Cortex of kidney (tissue), 1 donor: ENCODE data around the gene PCBD2.
"Not testable (repeated sequence)": the region's sequence is repeated elsewhere in the genome, so short reads cannot be mapped to it uniquely, and the experiment has no call there.

Experiments used
- DNase-seq: peaks from one replicate; lab custom pipeline; 2025; lab: John Stamatoyannopoulos, UW

The PCBD2 gene

DNA sequence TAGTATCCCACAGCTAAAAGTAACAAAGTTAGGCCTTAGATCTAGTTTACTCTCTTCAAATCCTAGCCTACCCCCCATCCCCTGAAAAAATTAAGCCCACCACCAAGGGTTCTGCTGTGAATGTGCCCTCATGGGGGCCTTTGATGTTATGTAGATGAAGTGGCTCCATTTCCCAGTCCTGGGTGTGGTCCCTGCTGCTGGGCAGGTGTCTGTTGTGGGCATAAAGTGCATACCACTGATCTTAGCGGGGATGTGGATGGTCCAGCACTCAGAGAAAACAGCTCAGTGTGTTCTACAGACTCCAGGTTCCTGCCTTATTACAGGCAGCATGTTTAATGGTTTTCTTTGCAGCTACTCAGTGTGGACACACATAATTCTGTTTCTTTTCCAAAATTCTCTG lies 1.9 kb downstream of the PCBD2 start:
- no peak for DNase-seq

DNA sequence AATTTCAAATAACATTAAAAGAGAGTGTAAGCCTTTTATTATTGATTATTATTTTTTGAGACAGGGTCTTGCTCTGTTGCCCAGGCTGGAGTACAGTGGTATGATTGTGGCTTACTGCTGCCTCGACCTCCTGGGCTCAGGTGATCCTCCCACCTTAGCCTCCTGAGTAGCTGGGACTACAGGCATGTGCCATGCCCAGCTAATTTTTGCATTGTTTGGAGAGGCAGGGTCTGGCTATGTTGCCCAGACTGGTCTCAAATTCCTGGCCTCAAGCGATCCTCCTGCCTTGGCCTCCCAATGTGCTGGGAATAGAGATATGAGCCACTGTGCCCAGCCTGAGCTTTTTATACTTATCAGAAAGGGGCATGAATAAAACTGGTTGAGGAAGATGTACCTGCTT lies 5.8 kb downstream of the PCBD2 start:
- DNase-seq = not testable (repeated sequence)

DNA sequence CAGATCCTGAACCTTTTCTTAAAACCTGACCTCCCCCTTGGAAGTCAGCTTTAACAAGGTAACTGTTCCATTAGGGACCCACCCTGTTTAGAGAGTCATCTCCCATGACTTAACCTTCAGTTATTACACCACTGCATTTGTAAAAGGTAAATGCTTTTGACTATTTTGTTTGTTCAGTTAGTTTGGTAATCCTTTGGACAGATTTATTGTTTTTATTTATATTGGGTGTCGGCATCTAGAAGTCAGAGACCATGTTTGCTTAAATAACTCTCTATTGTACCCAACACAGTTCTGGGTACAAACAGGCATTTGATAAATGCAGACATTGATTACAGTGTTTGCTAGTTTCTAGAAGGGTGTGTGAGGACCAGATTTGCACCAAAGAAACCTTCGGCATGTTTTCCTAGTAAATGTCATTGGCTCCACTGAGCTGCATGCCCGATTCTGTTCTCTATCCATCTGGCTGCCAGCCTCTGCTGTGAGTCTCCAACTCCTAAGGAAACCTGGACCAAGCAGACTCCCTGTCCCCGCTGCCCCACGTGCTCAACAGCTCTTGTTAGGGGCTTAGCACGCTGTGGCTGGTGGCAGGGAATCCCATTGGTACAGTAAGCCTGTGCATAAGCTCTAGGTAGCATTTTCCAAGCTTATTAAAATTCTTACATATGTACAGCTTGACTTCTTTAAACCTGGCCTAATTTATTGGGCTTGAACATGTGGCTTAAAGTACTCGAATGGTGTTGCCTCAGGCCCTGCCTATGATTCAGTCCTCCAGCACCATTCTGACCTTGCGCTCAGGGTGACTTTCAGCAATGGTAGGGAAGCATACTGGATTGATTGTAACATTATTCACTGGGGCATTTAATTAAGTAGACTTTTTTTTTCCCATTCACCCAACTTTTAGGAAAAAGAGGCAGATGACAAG lies 6.6 kb downstream of the PCBD2 start:
- no peak for DNase-seq

DNA sequence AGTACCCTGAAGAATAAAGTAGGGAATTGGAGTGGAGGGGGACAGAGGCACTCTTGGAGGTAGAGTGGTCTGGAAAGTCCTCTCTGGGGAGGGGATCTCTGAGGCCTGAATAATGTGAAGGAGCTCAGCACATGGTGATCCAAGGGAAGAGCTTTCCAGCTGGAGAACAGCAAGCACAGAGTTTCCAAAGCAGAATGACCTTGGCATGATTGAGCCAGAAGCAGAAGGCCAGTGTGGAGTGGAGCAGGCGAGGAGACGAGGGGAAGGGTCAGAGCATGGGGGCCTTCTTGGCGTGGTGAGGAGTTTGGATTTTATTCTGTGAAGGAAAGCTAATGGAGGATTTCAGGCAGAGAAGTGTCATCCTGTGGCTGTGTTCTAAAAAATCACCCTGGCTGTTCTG lies 8.3 kb downstream of the PCBD2 start:
- DNase-seq = no peak

DNA sequence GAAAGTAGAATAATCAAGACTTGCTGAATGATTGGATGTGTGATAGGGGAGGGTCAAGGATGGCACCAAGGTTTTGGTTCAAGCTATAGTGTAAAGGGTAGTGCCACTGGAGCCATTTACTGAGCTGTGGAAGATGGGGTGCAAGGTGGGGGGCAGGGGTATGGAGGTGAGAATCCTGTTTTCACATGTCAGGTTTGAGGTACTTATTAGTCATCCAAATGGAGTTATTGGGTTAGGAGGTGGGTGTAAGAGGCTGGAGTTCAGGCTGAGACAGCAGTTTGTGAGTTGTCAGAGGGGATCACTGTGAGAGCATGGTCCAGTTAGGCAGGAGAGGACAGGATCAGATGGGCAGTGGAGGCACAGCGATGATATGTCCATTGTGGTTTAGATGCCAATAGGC lies 8.9 kb downstream of the PCBD2 start:
- DNase-seq = no peak

DNA sequence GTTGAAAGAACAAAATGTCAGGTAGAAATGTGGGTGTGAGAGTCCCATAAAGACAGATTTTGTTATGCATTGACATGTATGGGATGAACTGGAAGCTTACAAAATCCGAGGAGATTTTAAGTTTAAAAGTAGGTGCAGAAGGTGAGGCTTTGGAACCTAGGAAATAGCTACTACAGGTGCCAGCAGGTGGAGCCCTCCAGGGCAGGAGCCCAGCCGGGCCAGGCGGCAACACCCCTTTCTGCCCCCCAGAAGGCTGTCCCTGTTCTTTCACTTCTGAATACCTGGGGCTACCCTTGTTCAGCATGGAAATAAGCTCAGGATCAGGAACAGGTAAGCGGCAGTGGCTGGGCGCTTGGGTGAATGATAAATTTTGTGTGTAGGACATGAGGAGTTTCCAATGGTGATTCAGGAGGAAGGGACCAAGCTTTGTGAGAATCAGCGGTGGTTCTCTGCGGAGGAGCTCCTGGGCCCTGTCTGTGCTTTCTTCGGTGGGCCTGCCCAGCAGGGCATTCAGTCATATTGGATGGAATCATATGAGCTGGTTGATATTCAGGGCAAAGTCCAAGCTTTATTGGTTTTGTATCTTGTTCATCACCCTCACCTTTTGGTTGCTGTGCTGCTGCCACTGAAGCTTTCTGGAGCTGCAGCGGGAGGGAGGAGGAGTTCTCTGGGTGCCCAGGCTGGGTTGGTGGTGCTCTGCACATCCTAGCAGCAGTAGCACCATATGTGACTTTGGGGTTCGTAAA lies 12.3 kb downstream of the PCBD2 start:
- DNase-seq = no peak

DNA sequence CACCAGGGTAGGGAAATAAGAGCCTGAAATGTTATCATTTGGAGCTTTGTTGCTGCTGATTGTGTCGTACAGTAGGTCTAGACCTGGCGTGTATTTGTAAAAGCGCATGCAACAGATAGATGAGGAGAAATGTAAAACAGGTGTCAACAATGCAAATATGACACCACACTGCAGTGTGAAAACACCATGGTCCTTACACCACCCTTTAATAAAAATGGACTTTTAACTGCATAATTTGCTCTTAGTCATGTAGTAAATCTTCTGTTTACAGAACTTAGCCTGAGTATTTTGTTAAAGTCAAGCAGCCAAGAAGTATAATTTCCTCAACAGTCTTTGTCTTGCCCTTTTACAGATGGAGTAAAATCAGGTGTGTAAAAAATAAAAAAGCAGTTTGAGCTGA lies 13.9 kb downstream of the PCBD2 start:
- no peak for DNase-seq

DNA sequence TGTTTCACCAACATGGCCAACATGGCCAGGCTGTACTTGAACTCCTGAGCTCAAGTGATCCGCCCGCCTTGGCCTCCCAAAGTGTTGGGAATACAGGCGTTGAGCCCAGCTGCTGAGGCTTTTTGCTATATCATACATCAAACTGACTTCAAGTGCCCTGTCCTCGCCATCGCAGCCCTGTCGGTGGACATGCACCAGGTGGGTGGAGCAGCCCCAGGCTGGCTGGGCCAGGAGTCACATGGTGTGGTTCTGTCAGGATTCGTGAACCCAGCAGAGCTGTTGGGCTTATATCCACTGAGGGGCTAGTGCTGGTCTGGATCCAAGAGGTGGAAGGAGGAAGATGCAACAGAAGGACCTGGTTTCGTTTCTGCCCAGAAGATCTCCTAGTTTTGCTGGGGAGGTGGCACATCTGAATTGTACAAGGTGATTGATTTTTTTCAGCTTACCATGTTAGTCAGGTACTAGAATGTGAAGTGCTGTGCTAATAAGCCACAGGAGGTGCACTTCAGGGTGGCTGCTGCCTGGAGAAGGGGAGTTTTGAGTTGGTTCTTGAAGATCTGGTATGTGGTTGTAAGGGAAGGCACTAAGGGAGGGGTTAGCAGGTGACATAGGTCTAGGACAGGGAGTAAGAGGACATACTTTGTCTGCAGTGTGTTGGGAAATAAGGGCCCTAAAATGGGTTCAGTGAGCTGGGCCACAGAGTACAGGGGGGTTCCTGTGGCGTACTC lies 16.1 kb downstream of the PCBD2 start:
- DNase-seq = no peak

DNA sequence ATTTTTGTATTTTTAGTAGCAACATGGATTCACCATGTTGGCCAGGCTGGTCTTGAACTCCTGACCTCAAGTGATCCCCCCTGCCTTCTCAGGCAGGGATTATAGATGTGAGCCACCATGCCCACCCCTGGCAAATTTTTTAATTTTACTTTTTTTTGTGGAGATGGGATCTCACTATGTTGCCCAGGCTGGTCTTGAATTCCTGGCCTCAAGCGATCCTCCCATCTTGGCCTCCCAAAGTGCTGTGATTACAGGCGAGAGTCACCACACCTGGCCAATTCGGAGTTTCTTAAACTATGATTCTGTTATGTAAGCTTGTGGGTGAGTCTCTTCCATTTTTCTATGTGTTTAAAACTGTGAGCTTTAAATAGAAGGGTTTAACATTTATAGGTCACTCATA lies 27.6 kb downstream of the PCBD2 start:
- no peak for DNase-seq

DNA sequence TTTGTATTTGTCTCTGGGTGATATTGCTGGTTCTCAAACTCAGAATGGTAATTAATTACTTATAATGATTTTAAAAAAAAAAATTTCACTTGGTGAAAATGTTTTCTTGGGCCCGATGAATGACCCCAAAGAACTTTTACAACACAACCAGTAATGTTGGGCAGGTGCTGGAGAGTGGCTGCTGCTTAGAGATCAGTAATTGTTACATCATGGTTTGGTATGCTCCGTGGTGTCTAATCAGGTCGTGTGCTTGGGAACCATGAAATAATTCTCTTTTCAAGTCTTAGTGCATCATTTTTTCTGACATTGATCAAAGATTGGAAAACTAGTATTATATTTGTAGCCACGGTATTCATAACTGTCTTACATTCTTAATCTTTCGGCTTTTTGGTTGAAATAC lies 29.3 kb downstream of the PCBD2 start:
- DNase-seq = no peak

DNA sequence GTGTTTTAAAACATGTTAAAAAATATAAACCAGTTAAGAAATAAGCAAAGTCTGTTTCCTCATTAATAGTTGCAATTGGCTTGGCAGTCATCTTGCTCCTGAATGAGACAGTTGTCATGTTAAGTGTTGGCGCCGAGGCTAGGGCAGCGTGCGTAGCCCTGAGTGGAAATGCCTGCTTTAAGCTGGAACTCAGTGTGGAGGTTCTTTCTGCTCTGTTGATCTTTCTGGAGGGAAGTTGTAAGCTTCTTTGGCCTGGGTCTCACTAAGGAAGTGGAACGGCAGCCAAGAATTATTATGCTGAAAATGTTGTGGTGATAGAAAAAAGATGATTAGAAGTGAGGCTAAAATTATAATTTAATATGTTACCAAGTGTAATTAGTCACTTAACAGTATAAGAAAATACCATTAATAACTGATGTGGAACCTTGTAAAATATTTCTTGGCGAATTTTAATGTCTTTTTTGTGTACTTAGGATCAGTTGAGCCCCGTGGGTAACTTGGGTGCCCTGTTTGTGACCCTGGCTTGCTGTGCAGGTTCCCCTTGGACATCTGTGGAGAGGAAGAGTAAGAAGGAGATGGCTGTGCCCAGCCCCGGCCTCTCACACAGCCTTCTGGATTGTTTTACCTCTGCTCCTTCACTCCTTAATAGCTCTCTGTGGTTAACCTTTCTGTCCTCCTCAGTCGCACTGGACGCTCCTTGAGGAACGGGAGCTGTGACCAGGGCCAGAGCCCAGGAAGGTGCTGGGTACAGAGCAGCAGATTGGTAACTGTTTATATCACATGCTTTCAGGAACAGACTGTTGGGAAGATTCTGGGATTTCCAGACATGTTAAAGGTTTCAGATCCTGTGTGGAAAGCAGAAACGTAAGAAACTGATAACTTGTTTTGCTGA lies 31.0 kb downstream of the PCBD2 start:
- no peak for DNase-seq

DNA sequence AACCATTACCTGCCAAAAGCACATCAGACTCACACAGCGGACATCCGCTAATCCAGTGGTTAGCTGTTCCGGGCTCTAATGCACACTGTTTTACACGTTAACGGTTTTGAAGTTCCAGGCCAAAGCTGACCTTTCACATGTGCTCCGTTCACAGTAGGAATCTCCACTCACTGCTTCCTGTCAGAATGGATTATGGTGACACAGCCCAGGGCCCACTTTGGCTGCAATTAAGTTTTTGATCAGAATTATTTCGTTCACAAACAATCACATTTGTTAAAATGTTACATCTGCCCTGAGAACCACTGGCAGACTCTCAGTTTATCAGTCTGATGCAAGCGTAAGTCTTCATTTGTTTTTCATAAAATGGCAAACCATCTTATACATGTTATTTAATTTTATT lies 32.6 kb downstream of the PCBD2 start:
- no peak for DNase-seq

DNA sequence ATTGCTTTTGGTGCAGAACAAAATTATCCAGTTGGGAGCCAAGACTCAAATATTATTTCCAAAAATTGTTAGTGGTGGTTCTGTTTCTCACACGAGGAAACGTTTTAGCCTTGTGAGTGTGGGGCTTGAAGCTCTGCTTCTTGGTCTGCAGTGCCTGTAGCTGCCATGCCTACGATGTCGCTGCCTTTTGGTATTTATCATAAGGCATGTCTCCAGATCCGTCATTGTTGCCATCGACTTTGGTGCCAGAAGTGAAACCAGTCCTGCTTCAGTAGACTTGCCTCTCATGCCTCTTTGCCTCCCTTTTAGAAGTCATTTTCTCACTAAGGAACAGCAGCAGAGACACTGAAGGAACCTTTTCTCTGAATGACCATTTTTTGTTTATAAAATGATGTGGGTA lies 33.1 kb downstream of the PCBD2 start:
- no peak for DNase-seq

DNA sequence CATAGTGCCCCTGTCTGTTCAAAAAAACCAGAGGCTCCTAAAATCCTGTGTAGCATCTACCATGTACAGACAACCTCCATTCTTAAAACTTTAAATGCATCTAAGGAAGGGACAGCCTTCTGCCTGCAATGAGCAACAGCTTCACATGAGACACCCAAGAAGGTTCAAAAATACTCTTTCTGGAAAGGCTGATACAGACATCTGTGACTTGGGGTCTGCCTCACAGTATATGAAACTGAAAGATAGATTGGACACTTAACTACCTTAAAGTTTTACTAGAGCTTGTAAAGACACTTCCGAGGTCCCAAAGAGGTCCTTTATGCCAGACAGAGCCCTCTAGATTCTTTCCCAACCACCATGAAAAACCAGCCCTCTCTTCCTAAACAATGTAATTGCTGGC lies 34.6 kb downstream of the PCBD2 start:
- no peak for DNase-seq

DNA sequence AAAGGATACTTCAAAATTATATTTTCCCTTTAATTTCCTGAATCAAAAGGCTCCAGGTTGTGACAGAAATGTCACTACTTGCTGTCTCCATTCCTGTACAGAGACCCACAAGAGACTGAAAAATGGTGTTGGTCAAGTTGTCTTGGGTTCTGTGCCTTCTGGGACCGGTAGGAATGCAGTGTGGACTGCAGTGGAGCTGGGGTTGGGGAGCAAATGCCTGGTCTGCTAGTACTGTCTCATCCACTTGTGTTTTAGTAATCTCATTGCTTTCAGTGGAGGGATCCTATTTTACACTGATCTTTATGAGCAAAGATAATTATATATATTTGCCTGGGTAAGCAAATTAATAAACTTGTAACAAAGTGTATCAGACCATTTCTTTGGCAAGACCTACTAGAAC lies 38.6 kb downstream of the PCBD2 start:
- DNase-seq = no peak

DNA sequence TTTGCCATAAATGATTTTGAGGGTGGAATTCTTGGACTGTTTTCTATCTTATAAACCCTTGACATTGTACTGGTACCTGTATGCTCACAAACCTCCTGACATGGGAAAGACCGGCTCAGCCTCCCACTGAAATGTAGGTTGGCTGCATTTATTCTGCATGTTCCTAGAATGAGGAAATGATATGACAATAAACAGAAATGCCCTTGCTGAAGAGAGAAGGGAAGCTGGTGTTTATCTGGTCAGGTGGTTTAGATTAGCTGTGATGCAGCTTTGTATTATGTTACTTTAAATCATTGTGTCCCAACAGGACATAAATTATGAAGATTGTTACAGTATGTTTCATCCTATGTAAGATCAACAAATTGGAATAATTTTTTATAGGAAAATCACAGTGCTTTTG lies 39.7 kb downstream of the PCBD2 start:
- no peak for DNase-seq

DNA sequence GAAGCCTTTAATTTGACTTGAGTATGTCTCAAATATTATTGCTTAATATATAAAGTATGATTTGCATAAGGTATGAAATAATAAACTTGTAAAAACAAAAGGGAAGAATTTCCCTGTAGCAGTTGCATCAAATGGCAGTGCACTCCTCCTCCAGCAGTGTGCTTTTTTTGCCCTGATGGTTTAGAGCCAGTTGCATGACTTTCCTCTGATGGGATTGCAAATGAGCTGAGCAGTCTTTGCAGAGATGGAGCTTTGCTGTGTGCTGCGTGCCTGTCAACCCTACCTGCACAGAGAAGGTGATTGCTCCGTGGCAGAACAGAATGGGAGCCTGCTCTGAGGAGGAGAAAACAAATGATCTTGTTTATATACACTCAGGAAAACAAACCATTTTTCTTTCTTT lies 40.1 kb downstream of the PCBD2 start:
- DNase-seq = no peak

DNA sequence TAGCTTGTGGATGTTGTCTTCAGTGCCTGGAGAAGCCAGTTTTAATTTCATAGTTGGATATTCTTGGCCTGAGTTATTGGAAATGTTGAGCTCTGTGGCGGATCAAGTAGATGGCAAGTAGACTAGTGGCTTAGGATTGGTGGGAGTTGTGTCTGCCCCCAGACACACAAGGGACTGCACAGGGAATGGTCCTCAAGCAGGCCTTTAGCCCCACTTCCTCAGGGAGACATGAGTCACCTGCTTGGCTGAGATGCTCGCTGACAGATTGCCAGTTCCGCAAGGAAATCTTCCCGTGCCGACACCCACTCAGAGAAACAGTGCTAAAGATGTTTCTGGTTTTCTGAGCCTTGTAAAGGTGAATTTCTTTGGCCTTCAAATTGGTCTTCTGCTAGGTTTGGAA lies 44.0 kb downstream of the PCBD2 start:
- DNase-seq = no peak

DNA sequence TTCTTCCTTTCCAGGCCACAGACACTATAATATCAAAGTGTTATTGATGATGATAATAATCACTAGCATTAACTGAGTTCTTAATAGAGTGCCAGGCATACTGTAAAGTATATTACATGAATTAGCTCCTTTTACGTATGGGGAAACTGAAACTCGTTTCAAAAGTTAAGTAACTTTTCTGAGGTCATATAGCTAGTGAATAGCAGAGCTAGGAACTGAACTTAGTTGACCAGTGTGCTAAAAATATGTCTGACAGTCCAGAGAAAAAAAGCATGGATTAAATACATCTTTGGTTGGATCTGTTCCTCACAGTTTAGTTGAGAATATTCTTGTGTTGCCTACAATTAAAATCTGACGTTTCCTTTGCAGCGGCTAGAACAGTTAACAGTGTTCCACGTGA lies 44.4 kb downstream of the PCBD2 start:
- DNase-seq = no peak

DNA sequence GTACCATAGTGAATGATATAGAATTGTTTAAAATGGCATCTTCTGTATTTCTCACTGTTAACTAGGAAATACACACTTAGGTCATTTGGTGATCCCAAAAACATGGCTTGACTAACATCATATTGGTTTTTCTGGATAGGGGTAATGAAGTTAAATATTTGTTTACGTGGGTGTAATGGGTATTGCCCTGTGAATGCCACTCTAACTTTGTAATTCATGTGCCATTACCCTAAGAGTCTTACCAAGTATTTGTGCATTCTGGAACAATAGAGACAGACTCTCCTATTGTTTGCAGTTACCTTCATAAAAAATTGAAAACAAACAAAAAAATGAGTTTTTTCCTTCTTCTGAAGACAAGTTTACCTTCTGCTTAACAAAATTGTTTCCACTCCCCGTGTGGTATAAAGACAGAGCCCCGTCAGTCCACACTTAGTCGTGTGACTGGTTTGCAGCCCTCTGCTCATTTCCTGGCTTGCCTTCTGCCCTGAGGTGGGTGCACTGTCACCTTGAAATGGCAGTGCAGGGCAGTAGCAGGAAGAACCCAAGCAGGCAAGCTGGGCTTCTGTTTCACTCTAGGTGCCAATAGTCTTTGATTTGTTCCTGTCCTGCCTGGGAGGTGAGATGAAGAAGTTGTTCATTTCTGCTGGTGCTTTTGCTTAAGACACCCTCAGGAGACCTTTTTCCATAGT lies 53.1 kb downstream of the PCBD2 start:
- no peak for DNase-seq

DNA sequence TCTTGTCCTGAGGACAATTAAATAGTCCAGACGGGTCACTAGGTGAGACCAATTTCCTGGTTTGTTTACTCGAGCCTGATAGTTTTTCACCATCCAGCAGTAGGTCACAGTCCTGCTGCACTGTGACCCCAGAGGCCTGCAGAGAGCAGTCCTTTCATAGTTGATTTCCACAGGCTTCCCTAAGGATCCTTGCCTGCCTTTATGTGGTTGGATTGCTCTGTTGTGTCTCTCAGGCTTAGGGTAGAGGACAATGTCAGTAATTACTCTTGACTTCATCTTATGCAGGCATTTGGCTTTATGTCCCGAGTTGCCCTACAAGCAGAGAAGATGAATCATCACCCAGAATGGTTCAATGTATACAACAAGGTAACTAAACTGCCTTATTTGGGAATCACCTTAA lies 53.8 kb downstream of the PCBD2 start:
- no peak for DNase-seq
